Left ventricle myocardium inferior (tissue), 1 donor: ENCODE data around the gene ADSS1. TPM values are rescaled to one million over a fixed set of nuclear protein-coding genes. Genes with fewer than 3 reads are reported as not detected.

Experiments
- DNase-seq: peaks from one replicate; pipeline ENCODE4 v3.0.0-alpha.2; 2020
- H3K27ac ChIP-seq: fragments of 200-600 bp; replicated peaks from 2 replicates; pipeline ENCODE4 v1.8.0; 2021
- H3K27me3 ChIP-seq: fragments of 200-600 bp; 2 replicates; pipeline ENCODE4 v1.8.0; 2021; ENCODE audit warnings: low read depth
- H3K36me3 ChIP-seq: fragments of 200-600 bp; 2 replicates; pipeline ENCODE4 v1.8.0; 2021
- H3K4me1 ChIP-seq: fragments of 200-600 bp; 2 replicates; pipeline ENCODE4 v1.8.0; 2021
- H3K4me3 ChIP-seq: fragments of 200-600 bp; 2 replicates; pipeline ENCODE4 v1.8.0; 2021; ENCODE audit warnings: mild to moderate bottlenecking, moderate library complexity
- H3K9me3 ChIP-seq: fragments of 200-600 bp; replicated peaks from 2 replicates; pipeline ENCODE4 v1.8.0; 2021
- intact Hi-C: fragments of 100-400 bp; cut with micrococcal nuclease; formaldehyde crosslinking; loops from one replicate; pipeline ENCODE4 v1.11.0; 2022
- total RNA-seq: library from RNA; stranded (reverse); fragmentation: NEBNext Ultra II Directional; extraction: Animal tissue kit (Norgen Biotek cat#: 25700); gene quantifications from one replicate; pipeline ENCODE4 v1.2.1, GENCODE V29; 2021
- TF ChIP-seq, protein P1 (sequence below): fragments of 200-600 bp; IDR thresholded peaks from 2 replicates; pipeline ENCODE4 v1.8.0; 2021; ENCODE audit warnings: antibody characterized with exemption, mild to moderate bottlenecking, borderline replicate concordance
- donor health status: DM: no; HTN: yes; CAD: no; lungs with severe emphysema.

The ADSS1 gene
- total RNA-seq, 1 donor from 2014 or later = 218 TPM

DNA sequence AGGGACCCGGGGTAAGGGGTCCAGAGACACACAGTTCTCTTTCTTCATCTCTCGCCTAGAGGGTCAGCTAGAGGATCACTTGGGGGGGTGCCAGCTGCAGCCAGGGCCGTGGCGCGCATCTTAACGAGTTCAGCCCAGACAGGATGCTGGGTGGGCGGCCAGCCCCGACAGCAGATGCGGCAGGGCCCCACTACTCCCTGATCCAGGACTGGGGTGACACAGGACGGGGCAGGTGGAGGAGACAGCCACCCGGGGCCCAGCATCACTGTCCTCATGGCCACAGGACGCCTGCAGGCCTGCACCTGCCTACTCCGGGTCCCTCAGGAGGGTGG, 58.7 kb downstream of the ADSS1 start:
- H3K4me1 ChIP-seq = peaks cover 29% of the 10 kb centered on the region
- TF ChIP-seq, protein P1, sequence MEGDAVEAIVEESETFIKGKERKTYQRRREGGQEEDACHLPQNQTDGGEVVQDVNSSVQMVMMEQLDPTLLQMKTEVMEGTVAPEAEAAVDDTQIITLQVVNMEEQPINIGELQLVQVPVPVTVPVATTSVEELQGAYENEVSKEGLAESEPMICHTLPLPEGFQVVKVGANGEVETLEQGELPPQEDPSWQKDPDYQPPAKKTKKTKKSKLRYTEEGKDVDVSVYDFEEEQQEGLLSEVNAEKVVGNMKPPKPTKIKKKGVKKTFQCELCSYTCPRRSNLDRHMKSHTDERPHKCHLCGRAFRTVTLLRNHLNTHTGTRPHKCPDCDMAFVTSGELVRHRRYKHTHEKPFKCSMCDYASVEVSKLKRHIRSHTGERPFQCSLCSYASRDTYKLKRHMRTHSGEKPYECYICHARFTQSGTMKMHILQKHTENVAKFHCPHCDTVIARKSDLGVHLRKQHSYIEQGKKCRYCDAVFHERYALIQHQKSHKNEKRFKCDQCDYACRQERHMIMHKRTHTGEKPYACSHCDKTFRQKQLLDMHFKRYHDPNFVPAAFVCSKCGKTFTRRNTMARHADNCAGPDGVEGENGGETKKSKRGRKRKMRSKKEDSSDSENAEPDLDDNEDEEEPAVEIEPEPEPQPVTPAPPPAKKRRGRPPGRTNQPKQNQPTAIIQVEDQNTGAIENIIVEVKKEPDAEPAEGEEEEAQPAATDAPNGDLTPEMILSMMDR = no peak
- intact Hi-C loops = no loop called here
- peaks cover 25% of the 10 kb centered on the region for H3K36me3 ChIP-seq
- no peaks in the 10 kb centered on the region for H3K9me3 ChIP-seq
- H3K27ac ChIP-seq = no peak overlapping the region
- H3K4me3 ChIP-seq = no peak overlapping the region
- DNase-seq = no peak
- H3K27me3 ChIP-seq = no peaks in the 10 kb centered on the region

DNA sequence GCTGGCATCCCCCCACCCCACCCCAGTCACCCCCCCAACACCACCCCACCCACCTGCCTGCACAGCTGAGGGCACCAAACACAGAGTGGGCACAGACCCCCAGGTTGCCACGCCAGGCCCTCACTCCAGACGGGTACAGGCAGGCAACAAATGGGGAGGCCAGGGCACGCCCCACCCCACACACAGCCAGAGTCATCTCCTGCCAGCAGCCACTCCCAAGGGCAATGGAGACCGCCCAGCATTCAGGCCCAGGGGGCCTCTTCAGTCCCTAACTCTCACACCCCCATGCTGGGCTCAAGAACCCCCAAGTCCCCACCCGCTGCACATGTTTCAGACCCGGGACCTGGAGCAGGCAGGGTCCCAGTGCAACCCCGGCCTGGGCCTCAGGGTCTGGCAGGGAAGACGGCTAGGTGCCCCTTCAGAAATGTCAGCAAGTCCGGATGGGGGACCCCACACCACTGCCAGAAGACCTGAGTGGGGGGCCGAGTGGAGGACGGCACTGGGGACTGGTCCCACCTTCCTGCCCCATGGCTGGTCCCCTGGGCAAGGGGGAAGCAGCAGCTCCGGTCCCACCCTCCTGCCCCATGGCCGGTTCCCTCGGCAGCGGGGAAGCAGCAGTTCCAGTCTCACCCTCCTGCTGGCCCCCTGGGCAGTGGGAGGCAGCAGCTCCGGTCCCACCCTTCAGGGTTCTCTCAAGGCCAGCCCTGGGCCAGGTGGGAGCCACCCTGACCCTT, 59.6 kb downstream of the ADSS1 start:
- DNase-seq = no peak
- Histone ChIP-seq H3K4me1 (peaks cover 37% of the 10 kb centered on the region), H3K9me3 (no peaks in the 10 kb centered on the region), H3K27me3 (no peaks in the 10 kb centered on the region), H3K27ac (no peak overlapping the region), H3K4me3 (no peak overlapping the region), H3K36me3 (peaks cover 23% of the 10 kb centered on the region)
- intact Hi-C loops = no loop called here
- TF ChIP-seq, protein P1 = no peak

DNA sequence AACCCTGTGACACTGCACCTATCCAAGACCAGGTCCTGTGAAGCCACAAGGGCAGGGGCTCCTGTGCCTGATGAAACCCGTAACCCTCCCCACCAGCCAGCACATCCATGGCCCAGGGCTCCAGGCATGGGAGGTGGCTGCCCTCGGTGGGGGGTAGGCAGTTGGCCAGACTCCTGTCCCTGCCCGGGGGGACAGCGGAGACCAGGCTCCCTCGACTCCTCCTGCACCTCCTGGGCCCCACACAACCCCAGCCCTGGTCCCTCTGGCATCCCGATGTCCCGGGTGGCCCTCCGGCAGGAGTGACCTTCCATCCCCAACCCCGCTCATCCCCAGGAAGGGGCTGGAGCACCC, 60.2 kb downstream of the ADSS1 start:
- H3K36me3 ChIP-seq = peaks cover 25% of the 10 kb centered on the region

DNA sequence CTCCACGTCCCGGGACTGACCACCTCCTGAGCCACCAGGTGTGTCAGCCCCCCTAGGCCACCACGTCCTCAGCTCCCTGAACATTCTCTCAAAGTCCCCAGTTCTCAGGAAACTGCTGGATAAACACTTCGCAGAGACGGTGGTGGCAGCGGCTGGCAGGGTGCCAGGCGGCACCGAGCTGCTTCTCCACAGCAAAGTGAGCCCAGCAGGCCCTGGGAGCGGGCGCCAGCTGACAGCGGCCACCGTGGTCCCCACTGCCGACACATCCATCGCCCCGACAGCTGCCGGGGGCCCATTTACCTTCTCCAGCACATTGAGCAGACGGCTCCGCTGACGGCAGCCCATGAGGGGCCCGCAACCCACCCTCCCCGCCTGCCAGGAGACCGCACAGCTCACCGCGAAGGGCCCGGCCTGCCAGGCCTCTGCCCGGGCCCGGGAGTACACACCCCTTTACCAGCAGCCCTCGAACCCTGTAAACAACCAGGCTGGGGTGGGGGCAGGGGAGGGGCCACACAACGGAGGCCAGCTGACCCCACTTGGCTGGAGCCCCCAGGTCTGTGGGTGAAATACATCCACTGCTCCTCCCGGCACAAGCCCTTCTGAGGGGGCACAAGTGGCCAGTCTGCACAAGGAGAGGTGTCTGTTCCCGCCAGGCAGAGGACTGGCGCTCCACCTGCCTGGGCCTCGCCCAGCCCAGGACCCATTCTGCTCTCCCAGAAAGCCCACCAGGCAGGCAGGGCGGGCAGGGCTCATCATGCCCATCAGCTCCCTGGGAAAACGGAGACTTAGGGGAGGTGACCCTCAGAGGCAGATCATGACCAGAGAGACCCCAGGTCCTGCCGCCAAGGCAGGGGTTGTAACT, 61.0 kb downstream of the ADSS1 start:
- TF ChIP-seq, protein P1 = no peak
- Histone ChIP-seq H3K27me3 (no peaks in the 10 kb centered on the region), H3K9me3 (no peaks in the 10 kb centered on the region), H3K36me3 (peaks cover 26% of the 10 kb centered on the region), H3K27ac (no peak overlapping the region), H3K4me1 (peaks cover 49% of the 10 kb centered on the region), H3K4me3 (no peak overlapping the region)
- no peak for DNase-seq
- intact Hi-C loops = no loop called here

More for the DNA sequence above, 60.2 kb downstream of the ADSS1 start:
- Histone ChIP-seq H3K27me3 (no peaks in the 10 kb centered on the region), H3K9me3 (no peaks in the 10 kb centered on the region), H3K27ac (no peak overlapping the region), H3K4me1 (peaks cover 43% of the 10 kb centered on the region), H3K4me3 (no peak overlapping the region)
- no peak for DNase-seq
- intact Hi-C loops = no loop called here
- TF ChIP-seq, protein P1 = no peak

DNA sequence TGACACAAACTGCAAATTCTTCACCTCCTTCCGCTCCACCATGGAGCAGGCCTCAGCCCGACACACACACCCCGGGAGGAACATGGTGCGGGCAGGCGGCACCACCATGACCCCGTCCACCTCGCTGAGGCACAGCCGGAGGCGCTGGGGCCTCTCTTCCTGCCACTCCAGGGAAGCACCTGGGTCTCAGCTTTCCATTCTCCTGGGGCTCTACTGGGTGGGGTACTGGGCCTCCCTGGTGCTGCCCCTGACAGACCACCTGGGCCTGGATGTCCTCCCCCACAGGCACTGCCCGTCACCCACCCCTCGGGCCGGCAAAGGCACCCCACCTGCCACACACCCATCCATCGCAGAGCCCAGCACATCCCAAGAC, 61.7 kb downstream of the ADSS1 start:
- Histone ChIP-seq H3K36me3 (peaks cover 27% of the 10 kb centered on the region), H3K27me3 (no peaks in the 10 kb centered on the region), H3K9me3 (no peaks in the 10 kb centered on the region), H3K4me3 (no peak overlapping the region), H3K27ac (no peak overlapping the region), H3K4me1 (peaks cover 54% of the 10 kb centered on the region)
- intact Hi-C loops = no loop called here
- TF ChIP-seq, protein P1 = no peak
- no peak for DNase-seq
